ENCODE measurements around the gene AQP11.

The AQP11 gene

GRCh38 chr11:77658213-77659013 is 68.7 kb downstream of the AQP11 start:
- no peak for DNase-seq (ENCODE audit: low read depth in 1 of 2, low spot score in 1 of 2)
